Astrocyte of the spinal cord (primary cell): Measurements from ENCODE around the gene VPS51.

Source experiments
- DNase-seq: peaks from one replicate; pipeline ENCODE4 v3.0.0; 2011; ENCODE audit warnings: low read depth, low spot score
- H3K4me3 ChIP-seq: 2 replicates; pipeline ENCODE4 v1.5.1; 2011; ENCODE audit warnings: low read depth, mild to moderate bottlenecking, low read length, moderate library complexity
- in situ Hi-C: cut with HindIII; loops from 2 replicates; pipeline ENCODE4 v1.10.0; 2017; ENCODE audit warnings: low sequenced_read_pairs
- TF ChIP-seq, protein P1 (sequence below): IDR thresholded peaks from 2 replicates; pipeline ENCODE4 v1.5.1; 2012; ENCODE audit warnings: low read depth, mild to moderate bottlenecking, low read length, inconsistent platforms

The VPS51 gene

DNA sequence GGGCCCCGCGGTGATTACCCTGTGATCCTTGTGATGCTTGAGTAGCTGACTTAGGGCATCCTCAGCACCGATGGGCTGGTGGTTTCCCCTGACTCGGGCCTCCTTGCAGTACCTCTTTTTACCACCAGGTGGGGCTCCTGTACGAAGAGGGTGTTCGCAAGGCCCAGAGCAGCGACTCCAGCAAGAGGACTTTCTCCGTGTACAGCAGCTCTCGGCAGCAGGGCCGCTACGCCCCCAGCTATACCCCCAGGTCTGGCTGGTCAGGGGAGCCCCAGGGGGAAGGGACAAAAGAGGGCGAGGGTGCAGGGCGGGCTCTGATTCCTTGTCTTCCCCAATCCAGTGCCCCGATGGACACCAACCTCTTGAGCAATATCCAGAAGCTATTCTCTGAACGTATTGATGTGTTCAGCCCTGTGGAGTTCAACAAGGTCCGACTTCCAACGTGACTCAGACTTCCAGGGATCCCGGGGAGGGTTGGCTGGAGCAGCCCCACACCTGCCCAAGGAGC lies 14.4 kb downstream of the VPS51 start:
- TF ChIP-seq, protein P1, sequence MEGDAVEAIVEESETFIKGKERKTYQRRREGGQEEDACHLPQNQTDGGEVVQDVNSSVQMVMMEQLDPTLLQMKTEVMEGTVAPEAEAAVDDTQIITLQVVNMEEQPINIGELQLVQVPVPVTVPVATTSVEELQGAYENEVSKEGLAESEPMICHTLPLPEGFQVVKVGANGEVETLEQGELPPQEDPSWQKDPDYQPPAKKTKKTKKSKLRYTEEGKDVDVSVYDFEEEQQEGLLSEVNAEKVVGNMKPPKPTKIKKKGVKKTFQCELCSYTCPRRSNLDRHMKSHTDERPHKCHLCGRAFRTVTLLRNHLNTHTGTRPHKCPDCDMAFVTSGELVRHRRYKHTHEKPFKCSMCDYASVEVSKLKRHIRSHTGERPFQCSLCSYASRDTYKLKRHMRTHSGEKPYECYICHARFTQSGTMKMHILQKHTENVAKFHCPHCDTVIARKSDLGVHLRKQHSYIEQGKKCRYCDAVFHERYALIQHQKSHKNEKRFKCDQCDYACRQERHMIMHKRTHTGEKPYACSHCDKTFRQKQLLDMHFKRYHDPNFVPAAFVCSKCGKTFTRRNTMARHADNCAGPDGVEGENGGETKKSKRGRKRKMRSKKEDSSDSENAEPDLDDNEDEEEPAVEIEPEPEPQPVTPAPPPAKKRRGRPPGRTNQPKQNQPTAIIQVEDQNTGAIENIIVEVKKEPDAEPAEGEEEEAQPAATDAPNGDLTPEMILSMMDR = peak; percentile 98
- DNase-seq = peak; percentile 78
- in situ Hi-C loops = no loop called here
- H3K4me3 ChIP-seq = no peak overlapping the region

DNA sequence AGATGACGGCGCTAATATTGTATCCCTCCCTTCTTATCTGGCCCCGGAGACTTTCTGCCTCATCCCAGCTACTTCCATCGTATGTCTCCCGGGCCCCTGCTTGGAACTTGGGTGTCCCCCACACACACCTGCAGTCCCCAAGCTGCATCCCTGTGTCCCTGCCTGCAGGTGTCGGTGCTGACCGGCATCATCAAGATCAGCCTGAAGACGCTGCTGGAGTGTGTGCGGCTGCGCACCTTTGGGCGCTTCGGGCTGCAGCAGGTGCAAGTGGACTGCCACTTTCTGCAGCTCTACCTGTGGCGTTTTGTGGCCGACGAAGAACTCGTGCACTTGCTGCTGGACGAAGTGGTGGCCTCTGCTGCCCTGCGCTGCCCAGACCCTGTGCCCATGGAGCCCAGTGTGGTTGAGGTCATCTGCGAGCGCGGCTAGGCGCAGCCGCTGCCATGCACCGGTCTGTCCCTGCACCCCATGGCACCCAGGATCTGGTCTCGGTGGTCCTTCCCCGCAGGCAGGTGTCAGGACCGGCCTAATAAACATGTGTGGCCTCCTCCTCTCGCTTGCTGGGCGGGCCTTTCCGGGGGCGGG lies 15.2 kb downstream of the VPS51 start:
- in situ Hi-C loops = no loop called here
- DNase-seq = no peak
- H3K4me3 ChIP-seq = no peak overlapping the region
- TF ChIP-seq, protein P1 = no peak

DNA sequence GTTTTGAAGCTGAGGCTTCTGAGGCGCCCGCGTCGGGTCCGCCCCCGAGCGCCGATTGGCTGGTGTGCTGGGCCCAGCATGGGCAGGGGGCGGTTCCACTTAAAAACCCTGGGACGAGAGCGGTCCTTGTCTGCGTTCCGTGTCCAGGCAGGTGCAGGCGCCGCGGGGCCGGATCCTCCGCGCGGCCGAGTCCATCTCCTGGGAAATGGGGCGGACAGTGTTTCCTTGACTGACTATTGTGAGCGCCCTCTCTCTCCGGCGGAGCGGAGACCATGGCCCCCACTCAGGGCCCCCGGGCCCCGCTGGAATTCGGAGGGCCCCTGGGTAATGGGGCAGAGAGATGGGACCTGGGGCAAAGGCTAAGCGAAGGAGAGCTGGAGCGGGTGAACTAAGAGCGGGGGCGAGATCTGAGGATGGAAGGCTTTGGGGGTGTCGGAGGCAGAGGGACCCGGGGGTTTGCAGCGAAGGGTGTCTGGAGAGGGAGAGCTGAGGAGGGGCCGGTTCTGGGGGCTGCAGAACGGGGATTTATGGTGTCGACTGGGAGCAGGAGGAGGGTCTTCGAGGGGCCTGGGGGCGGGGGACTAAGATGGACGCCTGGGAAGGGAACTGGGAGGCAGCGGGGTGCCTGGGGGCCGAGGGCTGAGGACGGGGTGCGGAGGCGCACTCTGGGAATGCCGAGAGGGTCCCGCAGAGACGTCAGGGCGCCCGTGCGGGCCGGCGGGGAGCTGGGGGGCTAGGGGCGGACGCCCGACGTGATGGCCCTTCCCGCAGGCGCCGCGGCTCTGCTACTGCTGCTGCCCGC lies 15.9 kb downstream of the VPS51 start, which contains the start of gene TM7SF2:
Gene TM7SF2 (plus strand): TSS at position 129 of the 802 bp plus-strand sequence. CDS start 144 bp downstream, at position 273.
- in situ Hi-C loops = no loop called here
- peak; percentile 93 for DNase-seq
- peak within 1 kb of the TSS; percentile 54 for H3K4me3 ChIP-seq
- TF ChIP-seq, protein P1 = no peak

DNA sequence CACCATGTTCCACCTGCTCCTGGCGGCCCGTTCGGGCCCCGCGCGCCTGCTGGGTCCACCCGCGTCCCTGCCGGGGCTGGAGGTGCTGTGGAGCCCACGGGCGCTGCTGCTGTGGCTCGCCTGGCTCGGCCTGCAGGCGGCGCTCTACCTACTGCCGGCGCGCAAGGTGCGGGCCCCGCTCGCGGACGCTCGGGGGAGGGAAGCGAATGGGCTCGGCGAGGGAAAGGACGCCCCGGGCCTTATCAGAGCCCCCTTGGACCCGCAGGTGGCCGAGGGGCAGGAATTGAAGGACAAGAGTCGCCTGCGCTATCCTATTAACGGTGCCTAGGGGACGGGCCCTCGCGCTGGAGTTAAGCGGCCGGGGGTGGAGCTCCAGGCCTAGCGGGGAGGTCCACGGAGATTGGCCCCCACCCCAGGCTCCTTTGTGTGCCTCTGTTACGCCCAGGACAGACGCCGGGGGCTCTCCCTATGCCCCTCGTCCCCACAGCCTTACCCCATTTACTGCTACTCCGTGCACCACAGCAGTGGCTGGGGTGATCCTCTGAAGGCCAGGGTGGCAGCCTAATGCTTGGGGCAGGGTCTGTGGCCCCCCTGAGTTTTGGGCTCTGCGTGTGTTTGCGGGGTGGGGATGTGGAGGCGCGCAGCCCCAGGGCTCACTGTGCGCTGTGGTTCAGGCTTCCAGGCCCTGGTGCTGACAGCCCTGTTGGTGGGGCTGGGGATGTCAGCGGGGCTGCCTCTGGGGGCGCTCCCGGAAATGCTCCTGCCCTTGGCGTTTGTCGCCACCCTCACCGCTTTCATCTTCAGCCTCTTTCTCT lies 16.7 kb downstream of the VPS51 start:
- DNase-seq = peak; percentile 33
- in situ Hi-C loops = no loop called here
- H3K4me3 ChIP-seq = peak overlapping the region; percentile 54
- TF ChIP-seq, protein P1 = peak; percentile 74

DNA sequence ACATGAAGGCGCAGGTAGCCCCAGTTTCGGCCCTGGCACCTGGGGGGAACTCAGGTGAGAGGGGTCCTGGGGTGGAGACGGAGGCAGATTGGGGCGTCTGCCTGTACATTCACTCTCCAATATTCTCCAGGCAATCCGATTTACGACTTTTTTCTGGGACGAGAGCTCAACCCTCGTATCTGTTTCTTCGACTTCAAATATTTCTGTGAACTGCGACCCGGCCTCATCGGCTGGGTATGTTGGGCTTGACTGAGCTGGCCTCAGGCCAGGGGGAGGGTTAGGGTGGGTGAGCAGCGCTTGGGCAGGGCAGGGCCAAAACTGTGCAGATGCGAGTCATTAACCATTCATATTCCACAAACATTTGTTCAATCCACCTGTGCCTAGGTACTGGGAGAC lies 17.3 kb downstream of the VPS51 start:
- H3K4me3 ChIP-seq = peak overlapping the region; percentile 54
- in situ Hi-C loops = no loop called here
- no peak for DNase-seq
- TF ChIP-seq, protein P1 = no peak

DNA sequence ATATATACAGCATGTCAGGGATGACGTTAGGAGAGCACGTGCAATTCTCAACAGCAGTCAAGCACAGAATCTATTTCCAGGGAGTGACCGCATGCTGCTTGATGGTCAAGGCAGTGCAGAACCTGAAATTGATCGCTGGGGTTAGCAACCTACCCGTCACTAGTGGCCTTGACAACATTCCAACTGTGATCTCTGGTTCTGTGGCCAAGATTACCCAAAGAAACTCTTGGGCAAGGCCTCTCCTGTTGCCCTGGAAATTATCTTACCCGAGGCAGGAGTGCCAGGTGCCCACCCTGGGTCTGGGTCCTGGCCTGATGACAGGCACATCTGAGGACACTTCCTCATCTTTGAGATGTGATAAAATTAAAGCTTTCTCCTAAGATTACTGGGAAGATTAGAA lies 17.8 kb downstream of the VPS51 start:
- TF ChIP-seq, protein P1 = no peak
- in situ Hi-C loops = no loop called here
- no peak overlapping the region for H3K4me3 ChIP-seq
- DNase-seq = no peak
